Measurements from ENCODE around the gene KLRF1.

- TF ChIP-seq EP300 (IDR thresholded peaks at IDR 0.05): no peak
- TF ChIP-seq CTCF (IDR thresholded peaks at IDR 0.05): no peak
- TF ChIP-seq POLR2A (IDR thresholded peaks at IDR 0.05): no peak
Observed at GRCh38 chr12:9831720-9832119, 4.4 kb downstream of the KLRF1 start.

Data from gastroesophageal sphincter (tissue), 3 donors.